ENCODE data around the gene MRPL44.

- no peak for TF ChIP-seq POLR2AphosphoS5 (IDR thresholded peaks at IDR 0.05; ENCODE audit: low read depth, low read length)
- TF ChIP-seq TAF1 (IDR thresholded peaks at IDR 0.05; ENCODE audit: borderline replicate concordance, insufficient read depth, low read length) = no peak
- no peak for TF ChIP-seq REST (IDR thresholded peaks at IDR 0.05; ENCODE audit: insufficient read depth in 1 of 2, low read depth in 2 of 2, low read length in 2 of 2)
- TF ChIP-seq SIN3A (IDR thresholded peaks at IDR 0.05; ENCODE audit: borderline replicate concordance, insufficient read depth, low read length) = no peak
These were observed 40.9 kb upstream of the MRPL44 start for GRCh38 chr2:223916181-223916920.
